Right kidney (tissue), 1 donor: ENCODE data around the gene PPME1.

Experiments
- DNase-seq: peaks from one replicate; pipeline ENCODE4 v3.0.0-alpha.2; 2016

PPME1 gene

DNA sequence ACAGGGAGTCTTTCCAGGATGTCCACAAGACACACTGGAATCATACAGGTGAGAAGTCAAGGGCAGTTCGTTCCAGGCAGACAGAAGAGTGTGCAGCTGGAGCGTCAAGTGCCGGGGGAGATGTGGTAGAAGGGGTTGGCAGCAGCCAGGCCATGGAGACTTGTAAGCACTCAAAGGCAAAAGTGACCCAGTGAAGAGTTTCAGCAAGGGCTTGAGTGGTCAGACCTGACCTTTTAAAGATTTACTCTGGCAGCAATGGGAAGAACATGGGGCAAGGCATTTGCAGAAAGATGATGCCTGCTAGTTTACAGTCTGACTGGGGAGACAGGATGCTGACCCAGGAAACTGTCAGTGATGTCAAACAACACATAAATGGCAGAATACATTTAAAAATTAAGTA is 111.3 kb downstream of the PPME1 start:
- no peak for DNase-seq

DNA sequence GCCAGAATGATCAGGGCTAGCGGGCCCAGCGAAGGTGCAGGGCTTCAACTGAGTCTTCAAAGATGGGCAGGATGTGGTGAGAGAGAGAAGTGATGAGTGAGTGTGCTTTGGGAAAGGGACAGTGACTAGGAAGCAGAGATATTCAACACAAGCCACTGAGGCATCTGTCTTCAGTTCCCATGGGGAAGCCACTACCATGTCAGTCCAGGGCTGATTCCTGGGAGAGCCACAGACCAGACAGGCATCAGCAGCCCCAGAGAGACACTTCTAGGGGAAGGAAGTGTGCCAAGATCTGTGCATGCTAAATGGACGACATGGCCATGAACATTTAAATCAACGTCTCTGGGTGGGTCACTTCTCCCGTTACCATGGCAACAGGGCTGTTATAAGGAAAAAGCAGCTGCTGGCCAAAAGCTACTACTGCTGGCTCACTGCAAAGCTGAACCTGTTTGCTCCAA is 111.9 kb downstream of the PPME1 start:
- DNase-seq = no peak

DNA sequence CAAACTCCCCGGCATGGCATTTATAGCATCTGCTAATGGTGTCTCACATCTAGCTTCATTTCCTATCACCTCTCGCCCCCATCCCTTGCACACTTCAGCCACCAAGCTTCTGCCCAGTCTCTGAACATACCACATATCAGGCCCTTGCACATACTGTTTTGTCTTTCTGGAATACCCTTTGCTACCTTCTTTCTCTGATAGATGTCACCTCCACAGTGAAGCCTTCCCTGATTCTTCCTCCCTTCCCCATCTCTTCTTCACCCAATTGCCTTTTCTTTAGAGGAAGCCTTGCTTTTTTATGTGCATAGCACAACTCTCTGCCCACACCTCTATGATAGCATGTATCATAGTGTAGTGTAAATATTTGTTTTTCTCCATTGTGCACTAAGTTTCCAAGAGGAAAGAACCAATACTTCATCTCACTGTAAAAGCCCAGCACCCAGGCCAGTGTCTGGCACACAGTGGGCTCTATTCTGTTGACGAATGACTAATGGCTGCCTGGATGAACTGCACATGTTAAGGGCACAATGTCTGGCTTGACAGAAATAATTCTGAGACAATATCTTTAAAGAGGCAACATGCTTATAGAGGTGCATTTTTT is 112.6 kb downstream of the PPME1 start:
- no peak for DNase-seq

DNA sequence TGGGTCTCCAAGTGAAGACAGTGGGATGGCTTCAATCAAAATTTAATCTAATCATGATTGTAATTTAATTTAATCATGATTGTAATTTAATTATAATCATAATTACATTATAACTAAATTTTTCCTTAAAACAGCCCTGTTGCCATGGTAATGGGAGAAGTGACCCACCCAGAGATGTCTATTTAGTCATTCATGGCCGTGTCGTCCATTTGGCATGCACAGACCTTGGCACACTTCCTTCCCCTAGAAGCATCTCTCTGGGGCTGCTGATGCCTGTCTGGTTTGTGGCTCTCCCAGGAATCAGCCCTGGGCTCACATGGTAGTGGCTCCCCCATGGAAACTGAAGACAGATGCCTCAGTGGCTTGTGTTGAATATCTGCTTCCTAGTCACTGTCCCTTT is 113.4 kb downstream of the PPME1 start:
- no peak for DNase-seq

DNA sequence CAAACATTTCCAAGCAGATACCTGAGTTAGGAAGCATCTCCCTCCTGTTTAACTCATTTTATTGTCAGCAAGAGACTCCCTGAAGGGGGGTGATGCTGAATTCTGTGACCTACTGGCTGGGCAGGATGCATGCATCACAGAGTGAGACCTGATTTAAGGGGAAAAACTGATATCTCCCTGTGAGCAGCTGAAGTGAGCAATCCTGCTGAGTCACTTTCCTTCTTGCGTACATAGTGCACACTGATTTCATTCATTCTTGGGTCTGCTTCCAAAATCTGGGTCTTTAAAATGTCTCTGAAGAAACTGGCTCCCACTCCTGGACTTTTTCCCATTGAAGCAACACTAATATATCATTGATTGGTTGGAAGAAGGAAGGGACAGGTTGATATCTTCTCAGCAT is 117.1 kb downstream of the PPME1 start:
- no peak for DNase-seq

DNA sequence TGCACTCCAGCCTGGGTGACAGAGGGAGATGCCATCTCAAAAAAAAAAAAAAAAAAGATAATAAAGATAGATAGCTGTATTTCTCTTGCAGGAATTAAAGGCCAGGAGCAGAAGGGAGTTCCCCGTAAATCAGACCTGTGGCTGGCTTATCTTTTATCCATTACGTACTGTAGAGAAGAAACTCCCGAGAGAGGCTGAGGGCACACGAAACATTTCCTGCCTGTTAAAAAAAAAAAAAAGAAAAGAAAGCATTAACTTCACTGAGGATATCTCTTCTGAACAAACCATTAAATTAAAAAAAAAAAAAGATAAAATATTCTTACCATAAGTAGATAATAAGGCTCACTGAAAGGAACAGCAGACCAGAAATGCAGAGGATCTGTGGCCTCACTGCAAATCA is 117.8 kb downstream of the PPME1 start:
- DNase-seq = no peak

DNA sequence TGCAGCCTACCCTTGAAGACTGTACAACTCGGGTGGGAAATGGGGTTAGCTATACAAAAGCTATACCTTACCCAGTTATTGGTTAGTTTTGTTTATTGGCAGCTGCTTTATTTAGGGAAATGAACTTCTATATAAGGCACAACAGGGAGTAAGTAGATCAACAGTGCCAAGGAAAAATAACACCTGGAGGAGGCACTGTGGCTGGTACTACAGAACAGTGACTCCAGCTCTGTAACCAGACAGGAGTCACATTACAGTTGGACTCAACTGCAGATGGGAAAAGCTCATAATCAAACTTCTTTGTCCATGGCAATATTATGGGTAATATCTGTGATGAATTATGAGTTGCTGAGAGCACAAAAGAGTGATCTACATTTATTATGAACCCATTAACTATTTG is 126.4 kb downstream of the PPME1 start:
- DNase-seq = no peak

DNA sequence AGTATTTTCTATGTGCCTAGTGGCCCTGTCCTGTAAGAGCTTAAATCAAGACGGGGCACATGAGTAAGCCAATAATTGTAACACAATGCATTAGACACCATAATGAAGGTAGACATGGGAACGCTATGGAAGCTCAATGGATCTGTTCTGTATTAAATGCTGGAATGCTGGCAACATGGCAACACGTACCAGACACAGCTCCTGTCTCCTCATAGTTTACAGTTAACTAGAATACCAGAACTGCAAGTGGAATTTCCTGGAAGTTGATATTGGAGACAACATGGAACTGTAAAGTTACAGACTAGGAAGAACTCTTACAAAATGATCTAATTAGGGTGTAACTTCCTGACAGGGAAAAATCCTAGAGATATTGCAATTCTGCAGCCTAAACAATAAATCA is 127.9 kb downstream of the PPME1 start:
- DNase-seq = no peak
